GM18505 (cell line): ENCODE measurements around the gene CRISP2.
"Not testable (repeated sequence)": the region's sequence is repeated elsewhere in the genome, so short reads cannot be mapped to it uniquely, and the experiment has no call there.

ENCODE experiments used
- ATAC-seq: cut with Tn5 transposase; IDR thresholded peaks from one replicate; pipeline ENCODE4 v1.9.1; 2021; ENCODE audit not compliant: unreplicated experiment
- POLR2A ChIP-seq: IDR thresholded peaks from 4 replicates; pipeline ENCODE4 v1.6.1; 2011; ENCODE audit warnings: borderline replicate concordance; ENCODE audit not compliant: insufficient read depth, insufficient read length; ENCODE audit errors: extremely low read depth

CRISP2 gene

DNA sequence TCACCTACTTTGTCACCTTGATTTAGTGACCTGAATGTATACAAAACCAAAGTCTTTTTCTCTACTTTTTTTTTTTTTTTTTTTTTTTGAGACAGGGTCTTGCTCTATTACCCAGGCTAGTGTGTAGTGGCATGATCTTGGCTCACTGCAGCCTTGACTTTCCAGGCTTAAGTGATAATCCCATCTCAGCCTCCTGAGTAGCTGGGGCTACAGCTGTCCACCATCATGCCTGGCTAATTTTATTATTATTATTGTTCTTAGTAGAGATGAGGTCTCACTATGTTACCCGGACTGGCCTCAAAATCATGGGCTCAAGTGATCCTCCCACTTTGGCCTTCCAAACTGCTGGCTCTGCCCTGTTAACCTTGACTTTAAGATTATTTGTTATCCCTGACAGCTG is 37.5 kb downstream of the CRISP2 start:
- TF ChIP-seq POLR2A = no peak

DNA sequence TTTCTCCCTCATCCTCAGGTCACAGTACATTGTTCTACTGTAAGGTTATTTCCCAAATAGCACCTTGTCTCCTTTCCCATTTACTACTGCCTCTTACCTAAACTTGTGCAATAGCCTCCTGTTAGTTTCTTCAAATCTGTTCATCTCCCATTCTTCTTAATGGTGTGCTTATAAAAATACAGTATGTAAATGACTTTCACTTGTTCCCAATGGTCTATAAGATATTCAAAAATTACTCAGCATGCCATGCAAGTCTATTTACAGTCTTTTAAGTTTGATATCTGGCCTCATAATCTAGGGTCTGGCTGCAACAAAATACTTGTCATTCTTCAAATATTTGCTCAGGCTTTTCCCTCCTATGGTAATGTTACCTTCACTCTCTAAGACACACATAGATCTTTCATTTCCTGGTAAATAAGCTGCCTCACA is 45.2 kb downstream of the CRISP2 start:
- no peak for TF ChIP-seq POLR2A

More for the DNA sequence above, 37.5 kb downstream of the CRISP2 start:
- ATAC-seq = no peak

GRCh38 chr6:49666930-49667757 is 46.2 kb downstream of the CRISP2 start:
- ATAC-seq = no peak
- TF ChIP-seq POLR2A = no peak

More for the DNA sequence above, 45.2 kb downstream of the CRISP2 start:
- ATAC-seq = no peak

DNA sequence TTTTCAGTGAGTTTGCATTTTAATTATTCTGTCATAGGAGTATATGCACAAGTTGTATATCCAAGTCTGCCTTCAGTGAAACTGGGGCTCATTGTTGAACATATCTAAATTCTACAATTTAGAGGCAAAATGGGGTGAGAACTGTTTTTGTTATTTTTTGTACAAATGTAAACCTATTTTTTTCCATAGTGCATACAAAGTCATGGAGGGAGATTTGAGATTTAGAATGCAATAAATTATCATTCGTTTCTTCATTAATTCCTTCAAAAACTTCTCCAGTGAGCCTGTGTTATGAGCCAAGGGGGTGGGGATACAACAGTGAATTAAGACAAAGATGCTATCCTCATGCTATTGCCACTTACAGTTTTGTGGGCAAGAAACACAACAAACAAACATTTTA is 46.9 kb downstream of the CRISP2 start:
- no peak for TF ChIP-seq POLR2A
- ATAC-seq = no peak

GRCh38 chr6:49664817-49665216 is 48.5 kb downstream of the CRISP2 start:
- TF ChIP-seq POLR2A = no peak
- ATAC-seq = no peak

DNA sequence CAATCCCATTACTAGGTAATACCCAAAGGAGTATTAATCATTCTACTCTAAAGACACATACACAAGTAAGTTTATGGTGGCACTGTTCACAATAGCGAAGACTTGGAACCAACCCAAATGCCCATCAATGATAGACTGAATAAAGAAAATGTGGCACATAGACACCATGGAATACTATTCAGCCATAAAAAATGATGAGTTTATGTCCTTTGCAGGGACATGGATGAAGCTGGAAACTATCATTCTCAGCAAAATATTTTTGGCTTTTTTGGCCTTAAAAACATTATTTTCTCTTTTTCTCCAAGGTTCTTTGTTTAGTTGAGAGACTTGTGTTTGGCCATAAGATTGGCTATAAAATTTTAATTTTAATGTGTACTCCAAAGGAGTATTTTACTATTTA is 49.3 kb downstream of the CRISP2 start:
- not testable (repeated sequence) for ATAC-seq

DNA sequence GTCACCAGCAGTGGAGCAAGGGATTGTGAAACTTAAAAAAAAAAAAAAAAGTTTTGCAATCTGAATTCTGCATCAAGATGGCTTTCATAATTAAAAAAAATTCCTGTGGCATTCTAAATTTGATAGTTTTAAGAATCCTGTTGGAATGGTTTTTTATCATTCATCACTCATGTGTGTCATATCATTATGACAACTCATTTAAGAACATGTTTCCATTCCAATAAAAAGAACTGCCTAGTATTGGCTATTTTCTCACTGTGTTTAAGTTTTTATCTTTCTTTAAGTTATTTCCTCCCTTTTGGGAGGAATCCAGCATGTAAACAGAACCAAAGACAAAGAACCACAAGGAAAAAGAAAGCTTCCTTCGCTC is 50.5 kb downstream of the CRISP2 start:
- TF ChIP-seq POLR2A = no peak

DNA sequence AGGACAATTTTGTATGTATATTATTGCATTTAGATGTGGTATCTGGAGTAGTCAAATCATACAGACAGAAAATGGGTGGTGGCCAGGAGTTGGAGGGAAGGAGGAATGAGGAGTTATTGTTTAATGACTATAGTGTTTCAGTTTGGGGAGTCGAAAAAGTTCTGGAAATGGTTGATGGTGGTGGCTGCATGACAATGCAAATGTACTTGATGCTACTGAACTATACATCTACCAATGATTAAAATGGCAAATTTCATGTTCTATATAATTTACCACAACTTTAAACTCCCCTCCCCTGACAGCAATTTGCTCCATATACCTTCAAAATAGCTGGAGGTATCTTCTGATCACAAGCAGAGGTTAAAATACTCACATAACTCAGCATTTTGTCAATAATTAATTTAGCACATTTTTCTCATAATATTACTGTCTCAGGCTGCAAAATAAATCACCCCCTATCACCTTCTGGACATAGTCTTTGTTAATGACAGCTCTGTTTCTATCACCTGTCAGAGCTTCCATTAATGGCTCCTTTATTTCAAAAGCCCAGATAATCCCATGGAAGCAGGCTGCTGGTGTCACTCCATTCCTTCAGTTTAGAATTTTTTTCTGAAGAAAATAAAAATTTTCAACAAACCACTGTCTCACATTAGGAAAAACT is 51.0 kb downstream of the CRISP2 start:
- TF ChIP-seq POLR2A = no peak
- no peak for ATAC-seq

More for the DNA sequence above, 50.5 kb downstream of the CRISP2 start:
- no peak for ATAC-seq

DNA sequence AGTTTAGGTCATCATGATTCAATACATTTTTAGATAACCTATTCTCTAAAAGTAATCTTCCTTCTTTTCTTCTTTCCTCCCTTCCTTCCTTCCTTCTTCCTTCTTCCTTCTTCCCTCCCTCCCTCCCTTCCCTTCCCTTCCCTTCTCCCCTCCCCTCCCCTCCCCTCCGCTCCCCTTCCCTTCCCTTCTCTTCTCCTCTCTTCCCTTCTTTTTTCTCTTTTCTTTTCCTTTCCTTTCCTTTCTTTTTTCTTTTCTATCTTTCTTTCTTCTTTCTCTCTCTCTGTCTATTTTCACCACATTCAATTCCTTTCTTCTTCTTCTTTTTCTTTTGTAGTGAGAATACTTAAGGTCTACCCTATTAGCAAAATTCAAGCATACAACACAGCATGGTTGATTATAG is 59.4 kb downstream of the CRISP2 start:
- no peak for ATAC-seq
- TF ChIP-seq POLR2A = no peak

- no peak for ATAC-seq
- no peak for TF ChIP-seq POLR2A
These were observed 59.9 kb downstream of the CRISP2 start for GRCh38 chr6:49653438-49653837.

GRCh38 chr6:49651239-49651638 is 62.1 kb downstream of the CRISP2 start:
- no peak for TF ChIP-seq POLR2A
- ATAC-seq = no peak

GRCh38 chr6:49649988-49650387 is 63.4 kb downstream of the CRISP2 start:
- TF ChIP-seq POLR2A = no peak
- no peak for ATAC-seq

GRCh38 chr6:49648036-49648435 is 65.3 kb downstream of the CRISP2 start:
- ATAC-seq = no peak
- TF ChIP-seq POLR2A = no peak

DNA sequence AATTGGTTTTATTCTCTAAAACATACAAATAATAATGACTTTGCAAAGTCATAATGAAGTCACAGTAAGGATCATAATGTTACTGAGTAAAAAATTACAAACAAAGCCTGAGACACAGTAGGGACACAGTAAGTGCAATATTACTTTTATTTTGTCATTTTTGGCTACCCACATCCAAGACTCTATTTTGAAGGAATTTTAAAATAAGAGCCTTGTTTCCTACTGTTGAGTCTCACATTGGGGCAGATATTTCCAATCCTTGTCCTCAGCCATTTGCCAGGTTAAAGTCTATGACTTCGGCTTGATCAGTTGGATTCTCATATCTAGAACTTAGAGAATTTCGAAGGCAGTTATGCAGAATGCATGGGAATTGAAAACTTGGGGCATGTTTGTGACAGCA is 65.9 kb downstream of the CRISP2 start:
- no peak for ATAC-seq
- TF ChIP-seq POLR2A = no peak
